NB4 (cell line): ENCODE data around the gene TEX30.

Experiments used
- DNase-seq: peaks from one replicate; pipeline ENCODE4 v3.0.0; 2010; ENCODE audit warnings: low read depth
- H3K4me3 ChIP-seq: one replicate; pipeline ENCODE4 v1.5.1; 2011; ENCODE audit warnings: mild to moderate bottlenecking, low read depth, low read length, moderate library complexity
- MYC ChIP-seq: IDR thresholded peaks from 2 replicates; pipeline ENCODE4 v1.6.1; 2011; ENCODE audit warnings: low read depth, low read length
- POLR2A ChIP-seq: IDR thresholded peaks from 2 replicates; pipeline ENCODE4 v1.6.1; 2011; ENCODE audit warnings: mild to moderate bottlenecking; ENCODE audit not compliant: insufficient read length; ENCODE audit errors: extremely low read depth
- TF ChIP-seq, protein P1 (sequence below): IDR thresholded peaks from one replicate; pipeline ENCODE4 v1.5.1; 2012; ENCODE audit warnings: low read depth, low read length
- TF ChIP-seq, protein P2 (sequence below): IDR thresholded peaks from 2 replicates; pipeline ENCODE4 v1.6.1; 2011; ENCODE audit warnings: low read depth, low read length

TEX30 gene

DNA sequence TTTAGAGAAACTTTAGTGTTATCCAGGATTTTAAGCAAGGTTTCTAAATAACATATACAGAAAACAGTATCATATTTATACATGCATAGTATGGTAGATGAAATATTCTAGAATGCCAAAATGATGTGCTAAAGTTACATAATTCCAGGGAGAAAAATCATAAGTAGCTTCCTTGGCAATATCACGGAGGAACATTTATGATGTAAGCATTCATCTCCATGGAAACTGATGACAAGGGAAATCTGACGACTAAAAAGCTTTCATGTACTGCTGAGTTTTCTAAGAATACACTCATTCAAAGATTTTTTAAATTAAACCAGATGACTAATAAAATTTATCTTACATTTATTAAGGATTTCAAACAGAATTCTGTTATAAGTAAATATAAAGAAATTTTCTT, 4.7 kb downstream of the TEX30 start:
- DNase-seq: no peak
- TF ChIP-seq POLR2A: no peak
- TF ChIP-seq, protein P1, sequence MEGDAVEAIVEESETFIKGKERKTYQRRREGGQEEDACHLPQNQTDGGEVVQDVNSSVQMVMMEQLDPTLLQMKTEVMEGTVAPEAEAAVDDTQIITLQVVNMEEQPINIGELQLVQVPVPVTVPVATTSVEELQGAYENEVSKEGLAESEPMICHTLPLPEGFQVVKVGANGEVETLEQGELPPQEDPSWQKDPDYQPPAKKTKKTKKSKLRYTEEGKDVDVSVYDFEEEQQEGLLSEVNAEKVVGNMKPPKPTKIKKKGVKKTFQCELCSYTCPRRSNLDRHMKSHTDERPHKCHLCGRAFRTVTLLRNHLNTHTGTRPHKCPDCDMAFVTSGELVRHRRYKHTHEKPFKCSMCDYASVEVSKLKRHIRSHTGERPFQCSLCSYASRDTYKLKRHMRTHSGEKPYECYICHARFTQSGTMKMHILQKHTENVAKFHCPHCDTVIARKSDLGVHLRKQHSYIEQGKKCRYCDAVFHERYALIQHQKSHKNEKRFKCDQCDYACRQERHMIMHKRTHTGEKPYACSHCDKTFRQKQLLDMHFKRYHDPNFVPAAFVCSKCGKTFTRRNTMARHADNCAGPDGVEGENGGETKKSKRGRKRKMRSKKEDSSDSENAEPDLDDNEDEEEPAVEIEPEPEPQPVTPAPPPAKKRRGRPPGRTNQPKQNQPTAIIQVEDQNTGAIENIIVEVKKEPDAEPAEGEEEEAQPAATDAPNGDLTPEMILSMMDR: no peak
- TF ChIP-seq, protein P2, sequence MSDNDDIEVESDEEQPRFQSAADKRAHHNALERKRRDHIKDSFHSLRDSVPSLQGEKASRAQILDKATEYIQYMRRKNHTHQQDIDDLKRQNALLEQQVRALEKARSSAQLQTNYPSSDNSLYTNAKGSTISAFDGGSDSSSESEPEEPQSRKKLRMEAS: no peak
- no peak for TF ChIP-seq MYC
- peak overlapping the region; percentile 26 for H3K4me3 ChIP-seq

DNA sequence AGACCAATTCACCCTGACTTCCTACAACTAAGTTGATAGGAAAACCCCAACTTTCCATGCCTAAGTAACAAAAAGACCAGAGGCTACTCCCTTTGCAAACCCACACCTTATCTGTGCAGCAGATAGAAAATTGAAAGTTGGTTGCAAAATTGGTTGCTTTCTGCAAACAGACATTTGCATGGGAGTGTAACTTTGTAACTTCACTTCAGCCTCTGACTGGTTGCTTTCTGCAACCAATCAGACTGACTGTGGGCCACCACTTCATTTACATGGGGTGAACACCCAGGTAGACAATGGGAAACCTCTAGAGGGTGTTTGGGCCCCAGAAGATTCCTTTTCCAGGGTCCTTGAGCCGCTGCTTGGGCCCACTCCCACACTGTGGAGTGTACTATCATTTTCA, 9.8 kb downstream of the TEX30 start:
- TF ChIP-seq, protein P2: no peak
- TF ChIP-seq, protein P1: no peak
- TF ChIP-seq MYC (no peak), POLR2A (no peak)
- peak; percentile 16 for DNase-seq
- no peak overlapping the region for H3K4me3 ChIP-seq

DNA sequence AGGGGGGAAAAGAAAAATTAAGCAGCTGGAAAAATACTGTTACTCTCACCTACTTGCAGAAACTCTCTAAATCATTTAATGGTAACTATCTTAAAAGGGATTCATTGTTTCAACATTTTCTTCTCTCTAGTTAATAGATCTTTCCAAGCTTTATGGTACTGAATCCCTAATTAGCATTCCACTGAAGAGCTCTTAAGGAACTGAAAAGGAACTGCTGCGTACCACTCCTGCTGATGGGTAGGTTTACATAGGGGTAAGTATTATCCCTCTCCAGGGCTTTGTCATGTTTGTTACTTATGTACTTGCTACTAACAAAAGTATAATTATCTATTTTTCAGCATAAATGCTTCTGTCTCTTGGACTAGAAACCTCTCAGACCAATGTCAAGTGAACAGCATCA, 12.5 kb downstream of the TEX30 start:
- TF ChIP-seq MYC (no peak), POLR2A (no peak)
- TF ChIP-seq, protein P1: no peak
- H3K4me3 ChIP-seq: no peak overlapping the region
- no peak for DNase-seq

DNA sequence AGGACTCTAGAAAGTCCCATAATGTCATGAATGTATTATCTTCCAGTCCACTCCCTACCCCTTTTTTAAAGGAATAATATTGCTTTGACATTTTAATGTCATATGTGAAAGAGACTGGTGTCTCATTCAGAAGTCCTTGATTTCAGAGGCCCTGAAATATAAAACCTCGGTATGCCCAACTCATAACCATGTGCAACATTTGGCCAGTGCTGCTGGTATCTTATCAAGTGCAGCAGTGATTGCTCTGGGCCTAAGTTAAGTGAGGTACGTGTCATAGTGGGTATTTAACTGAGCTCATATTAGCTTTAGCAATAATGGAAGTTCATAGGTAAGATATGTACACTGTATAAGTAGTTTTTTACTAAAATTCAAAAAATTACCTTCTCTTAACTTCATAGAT, 14.7 kb downstream of the TEX30 start:
- TF ChIP-seq, protein P1: no peak
- TF ChIP-seq MYC (no peak), POLR2A (no peak)
- TF ChIP-seq, protein P2: no peak
- DNase-seq: no peak
- no peak overlapping the region for H3K4me3 ChIP-seq

DNA sequence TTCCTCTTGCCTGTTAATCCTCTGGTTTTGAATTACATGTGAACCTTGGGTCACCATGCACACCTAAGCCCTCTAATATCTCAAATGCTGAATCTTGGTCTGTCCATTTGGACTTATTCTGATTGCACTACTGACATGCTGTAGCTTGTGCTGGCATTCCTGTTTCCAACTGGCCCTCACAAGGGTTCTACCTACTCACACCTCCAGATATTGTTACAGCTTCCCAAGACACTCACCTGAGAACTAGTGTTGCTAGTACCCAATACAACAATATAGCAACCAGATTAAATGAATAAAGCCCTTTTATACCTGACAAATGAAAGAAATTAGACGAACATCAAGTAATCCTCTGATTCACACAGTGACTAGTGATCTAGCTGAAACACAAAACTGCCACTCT, 16.6 kb downstream of the TEX30 start:
- no peak for TF ChIP-seq MYC
- TF ChIP-seq POLR2A: no peak
- TF ChIP-seq, protein P2: no peak
- TF ChIP-seq, protein P1: no peak
- H3K4me3 ChIP-seq: no peak overlapping the region
- no peak for DNase-seq

DNA sequence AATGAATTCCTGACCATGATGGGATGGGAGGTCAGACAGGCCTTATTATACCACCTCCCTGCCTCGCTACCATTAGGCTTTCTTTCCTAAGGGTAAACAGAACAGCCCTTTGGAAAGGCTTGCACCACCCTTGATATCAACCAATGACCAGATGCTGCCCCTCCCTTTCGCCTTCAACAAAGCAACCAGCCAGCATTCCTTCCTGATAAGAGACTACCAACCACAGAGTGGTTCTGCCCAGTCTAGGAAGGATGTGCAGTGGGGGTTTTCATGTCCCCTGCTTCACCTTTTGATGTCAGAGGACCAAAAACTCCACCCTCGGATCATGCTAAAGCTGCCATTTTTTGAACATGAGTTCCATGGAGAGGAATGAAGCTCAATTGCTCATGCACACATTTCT, 21.7 kb downstream of the TEX30 start:
- TF ChIP-seq POLR2A (no peak), MYC (no peak)
- TF ChIP-seq, protein P1: no peak
- TF ChIP-seq, protein P2: no peak
- no peak overlapping the region for H3K4me3 ChIP-seq
- DNase-seq: no peak
